COLO829 (cell line): ENCODE data around the gene MGMT.

Experiments used
- DNase-seq: peaks from one replicate; pipeline ENCODE4 v3.0.0; 2012; ENCODE audit warnings: low spot score

Gene MGMT

GRCh38 chr10:129690248-129691070 lies 223.4 kb downstream of the MGMT start:
- no peak for DNase-seq

GRCh38 chr10:129692695-129693094 lies 225.7 kb downstream of the MGMT start:
- DNase-seq = no peak

GRCh38 chr10:129693382-129693781 lies 226.3 kb downstream of the MGMT start:
- no peak for DNase-seq

GRCh38 chr10:129694184-129694583 lies 227.1 kb downstream of the MGMT start:
- DNase-seq = no peak

- DNase-seq = no peak
Measured at GRCh38 chr10:129694691-129695243, 227.7 kb downstream of the MGMT start.

GRCh38 chr10:129695671-129696070 lies 228.6 kb downstream of the MGMT start:
- no peak for DNase-seq

- no peak for DNase-seq
Measured at GRCh38 chr10:129696636-129697035, 229.6 kb downstream of the MGMT start.

GRCh38 chr10:129697463-129698247 lies 230.6 kb downstream of the MGMT start:
- no peak for DNase-seq

GRCh38 chr10:129699722-129700340 lies 232.8 kb downstream of the MGMT start:
- DNase-seq = no peak

- DNase-seq = no peak
Measured at GRCh38 chr10:129702605-129703004, 235.6 kb downstream of the MGMT start.

- no peak for DNase-seq
Measured at GRCh38 chr10:129703287-129704137, 236.5 kb downstream of the MGMT start.

GRCh38 chr10:129704225-129704624 lies 237.2 kb downstream of the MGMT start:
- no peak for DNase-seq

- DNase-seq = no peak
Measured at GRCh38 chr10:129704786-129705525, 237.9 kb downstream of the MGMT start.

GRCh38 chr10:129705676-129706075 lies 238.6 kb downstream of the MGMT start:
- no peak for DNase-seq

- DNase-seq = no peak
Measured at GRCh38 chr10:129706081-129706480, 239.0 kb downstream of the MGMT start.

GRCh38 chr10:129706523-129706922 lies 239.5 kb downstream of the MGMT start:
- DNase-seq = no peak

GRCh38 chr10:129707406-129708388 lies 240.7 kb downstream of the MGMT start:
- no peak for DNase-seq

- DNase-seq = no peak
Measured at GRCh38 chr10:129709101-129709500, 242.1 kb downstream of the MGMT start.

GRCh38 chr10:129709627-129710509 lies 242.8 kb downstream of the MGMT start:
- DNase-seq = no peak
